Liver (tissue), 3 donors: Measurements from ENCODE around the gene RAB6B.

Experiments used
- CTCF ChIP-seq: fragments of 150-350 bp; IDR thresholded peaks from 2 replicates; pipeline ENCODE4 v1.5.1; 2017; ENCODE audit warnings: improper control_type of control experiment, low read depth, low read length; ENCODE audit not compliant: missing input control
- EGR1 ChIP-seq, 2 donors: IDR thresholded peaks; 2 replicates each; pipeline ENCODE4 v1.6.1; 2016 to 2018; ENCODE audit warnings: antibody characterized with exemption in 2 of 2, low read depth in 2 of 2
- FOXA1 ChIP-seq: IDR thresholded peaks from 2 replicates; pipeline ENCODE4 v1.6.1; 2016; ENCODE audit warnings: antibody characterized with exemption
- GABPA ChIP-seq, 2 donors: IDR thresholded peaks in 1 of 2; conservative IDR thresholded peaks in 1 of 2; 2 replicates each; pipeline ENCODE4 v1.6.1; 2016; ENCODE audit warnings: antibody characterized with exemption in 2 of 2, mild to moderate bottlenecking in 1 of 2, moderate library complexity in 1 of 2
- JUND ChIP-seq, 2 donors: IDR thresholded peaks; 2 replicates each; pipeline ENCODE4 v1.6.1; 2016; ENCODE audit warnings: antibody characterized with exemption in 2 of 2
- SP1 ChIP-seq: IDR thresholded peaks from 2 replicates; pipeline ENCODE4 v1.6.1; 2018; ENCODE audit warnings: antibody characterized with exemption, mild to moderate bottlenecking
- TAF1 ChIP-seq: conservative IDR thresholded peaks from 2 replicates; pipeline ENCODE4 v1.6.1; 2016; ENCODE audit warnings: antibody characterized with exemption, mild to moderate bottlenecking
- TF ChIP-seq, protein P1 (sequence below): IDR thresholded peaks from 2 replicates; pipeline ENCODE4 v1.6.1; 2016; ENCODE audit warnings: antibody characterized with exemption, mild to moderate bottlenecking
- TF ChIP-seq, protein P2 (sequence below): IDR thresholded peaks from 2 replicates; pipeline ENCODE4 v1.6.1; 2016; ENCODE audit warnings: antibody characterized with exemption
- donor health status: healthy.
- donor health status: healthy.

- TF ChIP-seq CTCF (no peak), TAF1 (no peak), SP1 (no peak), JUND (IDR thresholded peaks at IDR 0.05) (no peak), EGR1 (IDR thresholded peaks at IDR 0.05; ENCODE audit: low read depth in 2 of 2) (no peak), FOXA1 (no peak), GABPA (IDR thresholded peaks at IDR 0.05 in 1 of 2, conservative IDR thresholded peaks at IDR 0.05 in 1 of 2) (no peak)
- TF ChIP-seq, protein P1, sequence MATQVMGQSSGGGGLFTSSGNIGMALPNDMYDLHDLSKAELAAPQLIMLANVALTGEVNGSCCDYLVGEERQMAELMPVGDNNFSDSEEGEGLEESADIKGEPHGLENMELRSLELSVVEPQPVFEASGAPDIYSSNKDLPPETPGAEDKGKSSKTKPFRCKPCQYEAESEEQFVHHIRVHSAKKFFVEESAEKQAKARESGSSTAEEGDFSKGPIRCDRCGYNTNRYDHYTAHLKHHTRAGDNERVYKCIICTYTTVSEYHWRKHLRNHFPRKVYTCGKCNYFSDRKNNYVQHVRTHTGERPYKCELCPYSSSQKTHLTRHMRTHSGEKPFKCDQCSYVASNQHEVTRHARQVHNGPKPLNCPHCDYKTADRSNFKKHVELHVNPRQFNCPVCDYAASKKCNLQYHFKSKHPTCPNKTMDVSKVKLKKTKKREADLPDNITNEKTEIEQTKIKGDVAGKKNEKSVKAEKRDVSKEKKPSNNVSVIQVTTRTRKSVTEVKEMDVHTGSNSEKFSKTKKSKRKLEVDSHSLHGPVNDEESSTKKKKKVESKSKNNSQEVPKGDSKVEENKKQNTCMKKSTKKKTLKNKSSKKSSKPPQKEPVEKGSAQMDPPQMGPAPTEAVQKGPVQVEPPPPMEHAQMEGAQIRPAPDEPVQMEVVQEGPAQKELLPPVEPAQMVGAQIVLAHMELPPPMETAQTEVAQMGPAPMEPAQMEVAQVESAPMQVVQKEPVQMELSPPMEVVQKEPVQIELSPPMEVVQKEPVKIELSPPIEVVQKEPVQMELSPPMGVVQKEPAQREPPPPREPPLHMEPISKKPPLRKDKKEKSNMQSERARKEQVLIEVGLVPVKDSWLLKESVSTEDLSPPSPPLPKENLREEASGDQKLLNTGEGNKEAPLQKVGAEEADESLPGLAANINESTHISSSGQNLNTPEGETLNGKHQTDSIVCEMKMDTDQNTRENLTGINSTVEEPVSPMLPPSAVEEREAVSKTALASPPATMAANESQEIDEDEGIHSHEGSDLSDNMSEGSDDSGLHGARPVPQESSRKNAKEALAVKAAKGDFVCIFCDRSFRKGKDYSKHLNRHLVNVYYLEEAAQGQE = no peak
- TF ChIP-seq, protein P2, sequence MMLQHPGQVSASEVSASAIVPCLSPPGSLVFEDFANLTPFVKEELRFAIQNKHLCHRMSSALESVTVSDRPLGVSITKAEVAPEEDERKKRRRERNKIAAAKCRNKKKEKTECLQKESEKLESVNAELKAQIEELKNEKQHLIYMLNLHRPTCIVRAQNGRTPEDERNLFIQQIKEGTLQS = no peak
Measured at GRCh38 chr3:133905376-133905775, 9.7 kb upstream of the RAB6B start.
